ENCODE results near the gene KLHDC4.

DNA sequence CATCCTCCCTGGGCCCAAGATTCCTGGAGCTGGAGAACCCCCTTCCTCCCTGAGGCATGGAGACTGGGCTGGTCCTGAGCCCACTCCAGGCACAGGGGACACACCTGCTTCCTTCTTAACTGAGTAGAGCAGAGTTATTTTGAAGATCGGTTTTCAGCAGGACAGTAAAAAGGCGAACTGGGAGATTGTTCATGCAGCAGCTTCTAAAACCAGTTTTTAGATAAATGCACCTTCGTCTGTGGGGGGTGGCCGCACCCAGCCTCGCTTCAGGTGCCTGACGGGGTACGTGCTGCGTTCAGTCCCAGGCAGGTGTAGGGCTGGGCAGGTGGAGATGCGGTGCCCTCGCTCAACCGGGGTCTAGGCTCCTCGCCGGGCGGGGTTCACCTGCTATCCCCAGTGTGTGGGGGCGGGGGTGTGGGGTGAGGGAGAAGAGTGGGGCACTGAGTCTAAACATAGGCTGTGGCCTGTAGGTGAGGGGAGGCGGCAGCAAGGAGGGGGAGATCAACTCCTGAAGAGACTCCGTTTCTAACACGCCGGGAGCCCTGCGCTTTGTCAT lies 94.0 kb downstream of the KLHDC4 start:
- TF ChIP-seq, protein P1, sequence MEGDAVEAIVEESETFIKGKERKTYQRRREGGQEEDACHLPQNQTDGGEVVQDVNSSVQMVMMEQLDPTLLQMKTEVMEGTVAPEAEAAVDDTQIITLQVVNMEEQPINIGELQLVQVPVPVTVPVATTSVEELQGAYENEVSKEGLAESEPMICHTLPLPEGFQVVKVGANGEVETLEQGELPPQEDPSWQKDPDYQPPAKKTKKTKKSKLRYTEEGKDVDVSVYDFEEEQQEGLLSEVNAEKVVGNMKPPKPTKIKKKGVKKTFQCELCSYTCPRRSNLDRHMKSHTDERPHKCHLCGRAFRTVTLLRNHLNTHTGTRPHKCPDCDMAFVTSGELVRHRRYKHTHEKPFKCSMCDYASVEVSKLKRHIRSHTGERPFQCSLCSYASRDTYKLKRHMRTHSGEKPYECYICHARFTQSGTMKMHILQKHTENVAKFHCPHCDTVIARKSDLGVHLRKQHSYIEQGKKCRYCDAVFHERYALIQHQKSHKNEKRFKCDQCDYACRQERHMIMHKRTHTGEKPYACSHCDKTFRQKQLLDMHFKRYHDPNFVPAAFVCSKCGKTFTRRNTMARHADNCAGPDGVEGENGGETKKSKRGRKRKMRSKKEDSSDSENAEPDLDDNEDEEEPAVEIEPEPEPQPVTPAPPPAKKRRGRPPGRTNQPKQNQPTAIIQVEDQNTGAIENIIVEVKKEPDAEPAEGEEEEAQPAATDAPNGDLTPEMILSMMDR (IDR thresholded peaks at IDR 0.05) = no peak
- TF ChIP-seq POLR2AphosphoS5 (IDR thresholded peaks at IDR 0.05) = no peak

Data from upper lobe of left lung (tissue), 4 donors.